Mesendoderm (in vitro differentiated cells): ENCODE data around the gene WNT9A.
A peak's percentile ranks its signal among the peaks of the same experiment; 100 is the strongest.

Source experiments
- DNase-seq: peaks from one replicate; pipeline ENCODE4 v3.0.0; 2013
- H2AK5ac ChIP-seq: 2 replicates; pipeline ENCODE4 v1.6.1; 2013; ENCODE audit warnings: low read length, inconsistent platforms
- H2BK120ac ChIP-seq: 2 replicates; pipeline ENCODE4 v1.6.1; 2013; ENCODE audit warnings: low read depth, mild to moderate bottlenecking, low read length, moderate library complexity, mixed read lengths
- H2BK15ac ChIP-seq: replicated peaks from 2 replicates; pipeline ENCODE4 v1.6.1; 2013; ENCODE audit warnings: low read depth, mild to moderate bottlenecking, moderate library complexity
- H2BK5ac ChIP-seq: 2 replicates; pipeline ENCODE4 v1.6.1; 2013; ENCODE audit warnings: low read length, inconsistent platforms
- H3K18ac ChIP-seq: 2 replicates; pipeline ENCODE4 v1.6.1; 2013; ENCODE audit warnings: mild to moderate bottlenecking, low read length, mixed read lengths
- H3K23ac ChIP-seq: one replicate; pipeline ENCODE4 v1.6.1; 2013; ENCODE audit warnings: low read length
- H3K27ac ChIP-seq: 2 replicates; pipeline ENCODE4 v1.5.1; 2013; ENCODE audit warnings: low read depth, mild to moderate bottlenecking, inconsistent platforms, low read length, moderate library complexity
- H3K27me3 ChIP-seq: 2 replicates; pipeline ENCODE4 v1.6.1; 2013; ENCODE audit warnings: low read length, control low read depth, mild to moderate bottlenecking, inconsistent platforms; ENCODE audit not compliant: insufficient read depth, poor library complexity
- H3K36me3 ChIP-seq: 2 replicates; pipeline ENCODE4 v1.6.1; 2013; ENCODE audit warnings: low read length, inconsistent platforms; ENCODE audit not compliant: control insufficient read depth, insufficient read depth
- H3K4ac ChIP-seq: one replicate; pipeline ENCODE4 v1.6.1; 2013; ENCODE audit warnings: low read depth, mild to moderate bottlenecking, low read length, moderate library complexity
- H3K4me1 ChIP-seq: 2 replicates; pipeline ENCODE4 v1.6.1; 2013; ENCODE audit warnings: low read depth, low read length, inconsistent platforms; ENCODE audit not compliant: control insufficient read depth
- H3K4me2 ChIP-seq: 2 replicates; pipeline ENCODE4 v1.6.1; 2013; ENCODE audit warnings: low read length
- H3K4me3 ChIP-seq: 2 replicates; pipeline ENCODE4 v1.5.1; 2013; ENCODE audit warnings: mild to moderate bottlenecking, low read length
- H3K56ac ChIP-seq: one replicate; pipeline ENCODE4 v1.6.1; 2013; ENCODE audit warnings: low read length
- H3K79me1 ChIP-seq: 2 replicates; pipeline ENCODE4 v1.6.1; 2013; ENCODE audit warnings: low read length, inconsistent platforms
- H3K79me2 ChIP-seq: 2 replicates; pipeline ENCODE4 v1.6.1; 2013; ENCODE audit warnings: mild to moderate bottlenecking, low read length; ENCODE audit not compliant: control insufficient read depth, insufficient read depth
- H3K9ac ChIP-seq: 2 replicates; pipeline ENCODE4 v1.6.1; 2013; ENCODE audit warnings: low read length, inconsistent platforms
- H4K5ac ChIP-seq: one replicate; pipeline ENCODE4 v1.6.1; 2013; ENCODE audit warnings: low read length
- H4K8ac ChIP-seq: one replicate; pipeline ENCODE4 v1.6.1; 2013; ENCODE audit warnings: low read depth, mild to moderate bottlenecking, control low read depth, low read length, moderate library complexity
- WGBS: extraction: QIAGEN DNeasy Blood & Tissue Kit; methylation state at CpG from one replicate; pipeline ENCODE4 v1.1.7; 2013; ENCODE audit warnings: low lambda C conversion rate, missing lambda C conversion rate; ENCODE audit not compliant: insufficient coverage; ENCODE audit errors: extremely low coverage; 5-methylcytosine and 5-hydroxymethylcytosine counted together

The WNT9A gene

GRCh38 chr1:227958617-227959324 lies 11.0 kb upstream of the WNT9A start:
- Histone ChIP-seq H3K4me1 (no peaks in the 10 kb centered on the region), H2AK5ac (no peak overlapping the region), H3K4me3 (no peak overlapping the region), H3K18ac (no peak overlapping the region), H2BK120ac (no peak overlapping the region), H3K4ac (no peak overlapping the region), H2BK15ac (no peak overlapping the region), H4K8ac (no peak overlapping the region), H3K56ac (no peak overlapping the region), H3K79me1 (no peaks in the 10 kb centered on the region), H3K79me2 (no peaks in the 10 kb centered on the region), H3K9ac (no peak overlapping the region), H2BK5ac (no peak overlapping the region), H3K36me3 (no peaks in the 10 kb centered on the region), H3K4me2 (no peak overlapping the region), H3K23ac (no peak overlapping the region), H4K5ac (no peak overlapping the region), H3K27ac (no peak overlapping the region), H3K27me3 (no peaks in the 10 kb centered on the region)
- no CpG with 5 or more reads among the region's 2 CpGs for WGBS
- DNase-seq, result no peak

GRCh38 chr1:227955808-227956207 lies 8.1 kb upstream of the WNT9A start:
- Histone ChIP-seq H3K4me1 (no peaks in the 10 kb centered on the region), H3K4me3 (no peak overlapping the region), H3K79me1 (no peaks in the 10 kb centered on the region), H2AK5ac (no peak overlapping the region), H3K27ac (no peak overlapping the region), H4K5ac (no peak overlapping the region), H3K27me3 (no peaks in the 10 kb centered on the region), H2BK120ac (no peak overlapping the region), H3K23ac (no peak overlapping the region), H3K4ac (no peak overlapping the region), H3K18ac (no peak overlapping the region), H3K36me3 (no peaks in the 10 kb centered on the region), H2BK15ac (no peak overlapping the region), H3K9ac (no peak overlapping the region), H3K79me2 (no peaks in the 10 kb centered on the region), H3K56ac (no peak overlapping the region), H2BK5ac (no peak overlapping the region), H4K8ac (no peak overlapping the region), H3K4me2 (no peak overlapping the region)
- no peak for DNase-seq

DNA sequence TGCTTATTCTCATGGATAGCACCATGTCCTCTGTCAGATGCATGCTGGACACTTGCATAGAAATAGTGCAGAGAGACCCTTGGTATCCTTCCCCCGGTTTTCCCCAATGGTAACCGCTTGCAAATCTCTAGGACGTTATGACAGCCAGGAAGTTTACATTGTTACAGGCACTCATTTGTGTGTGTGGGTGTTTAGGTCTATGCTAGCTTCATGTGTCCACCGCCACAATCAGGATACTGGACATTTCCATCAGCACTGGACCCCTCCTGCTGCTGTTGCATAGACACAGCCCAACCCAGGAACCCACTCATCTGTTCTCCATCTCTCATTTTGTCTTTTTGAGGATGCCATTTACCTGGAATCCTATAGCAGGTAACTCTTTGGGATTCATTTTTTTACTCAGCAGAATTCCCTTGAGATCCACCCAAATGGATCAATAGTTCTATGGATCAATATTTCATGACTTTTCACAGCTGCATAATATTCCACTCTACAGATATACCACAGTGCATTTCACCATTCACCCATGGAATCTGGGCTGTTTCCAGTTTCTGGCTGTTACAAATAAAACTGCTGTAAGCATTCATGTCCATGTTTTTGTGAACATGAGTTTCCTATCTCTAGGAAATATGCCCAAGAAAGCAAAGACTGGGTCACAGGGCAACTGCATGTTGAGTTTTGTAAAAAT lies 6.6 kb upstream of the WNT9A start:
- Histone ChIP-seq H3K4me1 (no peaks in the 10 kb centered on the region), H3K23ac (no peak overlapping the region)
- no CpG with 5 or more reads among the region's 4 CpGs for WGBS

DNA sequence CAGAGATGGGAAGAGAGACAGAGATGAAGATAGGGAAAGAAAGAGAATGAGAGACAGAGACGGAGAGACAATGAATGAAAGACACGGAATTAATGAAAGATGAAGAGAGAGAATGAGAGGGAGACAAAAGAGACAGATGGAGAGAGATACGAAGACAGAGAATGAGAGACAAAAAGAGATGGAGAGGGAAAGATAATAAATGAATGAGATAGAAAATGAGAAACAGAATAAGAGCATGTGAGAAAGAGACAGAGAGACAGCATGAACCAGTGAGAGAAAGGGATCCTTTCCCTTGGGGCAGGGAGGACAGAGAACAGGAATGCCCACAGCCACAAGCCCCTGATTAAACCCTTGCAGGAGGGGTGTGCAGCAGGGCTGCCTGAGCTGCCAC lies 5.3 kb upstream of the WNT9A start:
- Histone ChIP-seq H3K79me2 (no peaks in the 10 kb centered on the region), H2BK120ac (no peak overlapping the region), H3K4me1 (no peaks in the 10 kb centered on the region), H3K9ac (no peak overlapping the region), H3K4me3 (no peak overlapping the region), H3K79me1 (no peaks in the 10 kb centered on the region), H3K23ac (no peak overlapping the region), H2BK5ac (no peak overlapping the region), H3K18ac (no peak overlapping the region), H4K8ac (no peak overlapping the region), H3K27me3 (no peaks in the 10 kb centered on the region), H2AK5ac (no peak overlapping the region), H2BK15ac (no peak overlapping the region), H3K56ac (no peak overlapping the region), H3K36me3 (no peaks in the 10 kb centered on the region), H3K4ac (no peak overlapping the region), H3K27ac (no peak overlapping the region), H4K5ac (no peak overlapping the region), H3K4me2 (no peak overlapping the region)
- DNase-seq, result no peak
- whole genome bisulfite sequencing, result 100% methylated on average over 3 of the region's 3 CpGs

More for the DNA sequence above, 6.6 kb upstream of the WNT9A start:
- H3K79me1 ChIP-seq, result no peaks in the 10 kb centered on the region
- no peaks in the 10 kb centered on the region for H3K36me3 ChIP-seq
- no peaks in the 10 kb centered on the region for H3K79me2 ChIP-seq
- no peaks in the 10 kb centered on the region for H3K27me3 ChIP-seq
- no peak overlapping the region for H3K27ac ChIP-seq
- H3K18ac ChIP-seq, result no peak overlapping the region
- no peak overlapping the region for H3K4ac ChIP-seq
- no peak overlapping the region for H2AK5ac ChIP-seq
- no peak overlapping the region for H3K56ac ChIP-seq
- no peak for DNase-seq
- H3K4me3 ChIP-seq, result no peak overlapping the region
- no peak overlapping the region for H3K9ac ChIP-seq
- no peak overlapping the region for H2BK5ac ChIP-seq
- no peak overlapping the region for H4K5ac ChIP-seq
- no peak overlapping the region for H2BK120ac ChIP-seq
- no peak overlapping the region for H3K4me2 ChIP-seq
- H4K8ac ChIP-seq, result no peak overlapping the region
- H2BK15ac ChIP-seq, result no peak overlapping the region

GRCh38 chr1:227952374-227953021 lies 4.8 kb upstream of the WNT9A start:
- H3K9ac ChIP-seq, result no peak overlapping the region
- no peak for DNase-seq
- no peak overlapping the region for H4K8ac ChIP-seq
- H2AK5ac ChIP-seq, result no peak overlapping the region
- H3K27ac ChIP-seq, result no peak overlapping the region
- H3K4me1 ChIP-seq, result no peaks in the 10 kb centered on the region
- H3K4ac ChIP-seq, result no peak overlapping the region
- H4K5ac ChIP-seq, result no peak overlapping the region
- WGBS, result no CpG with 5 or more reads among the region's 18 CpGs
- no peak overlapping the region for H2BK15ac ChIP-seq
- H3K4me2 ChIP-seq, result no peak overlapping the region
- peak overlapping the region; percentile 15 for H3K56ac ChIP-seq
- H3K79me2 ChIP-seq, result no peaks in the 10 kb centered on the region
- no peaks in the 10 kb centered on the region for H3K27me3 ChIP-seq
- no peak overlapping the region for H2BK5ac ChIP-seq
- no peak overlapping the region for H3K4me3 ChIP-seq
- no peak overlapping the region for H2BK120ac ChIP-seq
- no peaks in the 10 kb centered on the region for H3K36me3 ChIP-seq
- H3K79me1 ChIP-seq, result no peaks in the 10 kb centered on the region
- no peak overlapping the region for H3K23ac ChIP-seq
- H3K18ac ChIP-seq, result no peak overlapping the region
